Fibroblast of lung (primary cell): ENCODE data around the gene LRRC18.

Experiments
- EZH2 ChIP-seq: IDR thresholded peaks from 2 replicates; pipeline ENCODE4 v1.5.1; 2012; ENCODE audit warnings: low read length, control low read depth, mild to moderate bottlenecking; ENCODE audit errors: missing control alignments
- TF ChIP-seq, protein P1 (sequence below), 2 donors: IDR thresholded peaks in 1 of 2; conservative IDR thresholded peaks in 1 of 2; 1 replicate in 1 of 2; 2 replicates in 1 of 2; pipeline ENCODE4 v1.5.1; 2011 to 2012; ENCODE audit warnings: low read length in 2 of 2, control low read depth in 1 of 2, inconsistent platforms in 1 of 2, low read depth in 1 of 2, mild to moderate bottlenecking in 1 of 2

DNA sequence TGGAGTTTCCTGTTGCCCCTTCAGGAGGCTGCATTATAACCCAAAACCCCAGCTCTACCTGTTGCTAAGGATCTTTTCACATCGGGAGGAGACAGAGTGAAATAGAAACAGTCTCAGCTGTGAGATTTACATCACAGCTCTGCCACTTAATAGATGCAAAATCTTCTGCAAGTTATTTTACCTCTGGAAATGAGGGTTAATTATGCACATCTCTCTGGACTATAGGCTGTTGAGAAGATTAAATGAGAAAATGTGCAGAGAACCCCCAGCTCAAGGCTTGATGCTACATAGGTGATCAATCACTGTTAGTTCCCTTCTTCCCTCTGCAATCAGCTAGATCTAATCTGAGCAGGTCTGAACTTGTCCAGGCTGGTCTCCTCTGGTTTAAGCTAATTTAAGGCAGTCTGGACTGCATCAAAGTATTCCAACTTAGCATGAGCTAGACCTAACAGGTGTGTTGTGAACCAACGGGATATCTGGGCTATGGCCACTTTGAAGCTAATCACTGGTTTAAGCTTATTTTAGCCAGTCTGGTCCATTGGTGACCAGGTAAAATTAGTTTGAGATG lies 8.9 kb upstream of the LRRC18 start:
- TF ChIP-seq, protein P1, sequence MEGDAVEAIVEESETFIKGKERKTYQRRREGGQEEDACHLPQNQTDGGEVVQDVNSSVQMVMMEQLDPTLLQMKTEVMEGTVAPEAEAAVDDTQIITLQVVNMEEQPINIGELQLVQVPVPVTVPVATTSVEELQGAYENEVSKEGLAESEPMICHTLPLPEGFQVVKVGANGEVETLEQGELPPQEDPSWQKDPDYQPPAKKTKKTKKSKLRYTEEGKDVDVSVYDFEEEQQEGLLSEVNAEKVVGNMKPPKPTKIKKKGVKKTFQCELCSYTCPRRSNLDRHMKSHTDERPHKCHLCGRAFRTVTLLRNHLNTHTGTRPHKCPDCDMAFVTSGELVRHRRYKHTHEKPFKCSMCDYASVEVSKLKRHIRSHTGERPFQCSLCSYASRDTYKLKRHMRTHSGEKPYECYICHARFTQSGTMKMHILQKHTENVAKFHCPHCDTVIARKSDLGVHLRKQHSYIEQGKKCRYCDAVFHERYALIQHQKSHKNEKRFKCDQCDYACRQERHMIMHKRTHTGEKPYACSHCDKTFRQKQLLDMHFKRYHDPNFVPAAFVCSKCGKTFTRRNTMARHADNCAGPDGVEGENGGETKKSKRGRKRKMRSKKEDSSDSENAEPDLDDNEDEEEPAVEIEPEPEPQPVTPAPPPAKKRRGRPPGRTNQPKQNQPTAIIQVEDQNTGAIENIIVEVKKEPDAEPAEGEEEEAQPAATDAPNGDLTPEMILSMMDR (conservative IDR thresholded peaks at IDR 0.05 in 1 of 2, IDR thresholded peaks at IDR 0.05 in 1 of 2; ENCODE audit: low read depth in 1 of 2, low read length in 2 of 2): no peak
- TF ChIP-seq EZH2: no peak
